GM19397 (cell line): ENCODE data around the gene TBCC.
"Not testable (repeated sequence)": the region's sequence is repeated elsewhere in the genome, so short reads cannot be mapped to it uniquely, and the experiment has no call there.

Source experiments
- ATAC-seq: cut with Tn5 transposase; IDR thresholded peaks from one replicate; pipeline ENCODE4 v1.9.1; 2021; ENCODE audit warnings: mild to moderate bottlenecking, moderate library complexity; ENCODE audit not compliant: unreplicated experiment

The TBCC gene

DNA sequence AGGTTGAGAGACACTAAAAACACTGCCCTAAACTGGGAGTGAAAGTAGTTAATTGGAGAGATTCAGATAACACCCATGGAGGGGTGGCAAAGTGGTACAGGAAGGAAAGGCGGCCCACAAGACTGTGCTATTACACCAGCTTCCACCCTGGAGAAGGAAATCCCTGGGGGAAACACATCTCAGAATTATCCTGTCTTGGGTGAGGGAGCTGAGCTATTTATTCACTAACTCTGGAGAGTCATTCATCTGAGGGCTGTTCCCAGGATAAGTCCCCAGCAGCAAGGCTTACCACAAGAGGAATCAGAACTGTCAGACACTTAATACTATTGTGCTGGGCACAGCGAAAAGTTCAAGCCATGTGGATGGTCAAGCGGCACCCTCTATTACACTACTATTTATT, 9.9 kb downstream of the TBCC start:
- no peak for ATAC-seq

DNA sequence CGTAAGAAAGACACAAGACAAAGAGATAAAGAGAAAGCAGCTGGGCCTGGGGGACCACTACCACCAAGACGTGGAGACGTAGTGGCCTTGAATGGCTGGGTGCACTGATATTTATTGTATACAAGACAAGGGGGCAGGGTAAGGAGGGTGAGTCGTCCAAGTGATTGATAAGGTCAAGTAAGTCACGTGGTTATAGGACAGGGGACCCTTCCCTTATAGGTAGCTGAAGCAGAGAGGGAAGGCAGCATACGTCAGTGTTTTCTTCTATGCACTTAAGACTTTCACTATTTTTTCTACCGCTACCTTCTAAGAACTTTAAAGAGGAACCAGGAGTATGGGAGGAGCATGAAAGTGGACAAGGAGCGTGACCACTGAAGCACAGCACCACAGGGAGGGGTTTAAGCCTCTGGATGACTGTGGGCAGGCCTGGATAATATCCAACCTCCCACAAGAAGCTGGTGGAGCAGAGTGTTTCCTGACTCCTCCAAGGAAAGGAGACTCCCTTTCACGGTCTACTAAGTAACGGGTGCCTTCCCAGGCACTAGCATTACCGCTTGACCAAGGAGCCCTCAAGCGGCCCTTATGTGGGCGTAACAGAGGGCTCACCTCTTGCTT, 11.9 kb downstream of the TBCC start:
- ATAC-seq: not testable (repeated sequence)

GRCh38 chr6:42729731-42730130, 16.2 kb downstream of the TBCC start:
- ATAC-seq: no peak

DNA sequence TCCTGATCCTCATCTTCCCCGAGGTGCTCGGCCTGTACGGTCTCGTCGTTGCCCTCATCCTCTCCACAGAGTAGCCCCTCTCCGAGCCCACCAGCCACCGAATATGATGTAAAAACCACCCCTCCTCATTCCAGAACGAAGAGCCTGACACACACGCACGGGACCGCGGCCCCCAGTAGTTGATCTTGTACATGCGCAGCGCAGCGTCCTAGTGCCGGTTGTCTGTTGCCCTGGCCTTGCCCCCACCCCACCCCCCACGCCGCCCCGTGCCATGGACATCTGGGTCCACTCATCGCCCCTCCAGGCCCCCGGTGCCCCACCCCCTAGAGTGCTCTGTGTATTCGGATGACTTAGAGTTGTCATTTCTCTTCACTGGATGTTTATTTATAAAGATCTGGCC, 18.3 kb downstream of the TBCC start:
- ATAC-seq: no peak

DNA sequence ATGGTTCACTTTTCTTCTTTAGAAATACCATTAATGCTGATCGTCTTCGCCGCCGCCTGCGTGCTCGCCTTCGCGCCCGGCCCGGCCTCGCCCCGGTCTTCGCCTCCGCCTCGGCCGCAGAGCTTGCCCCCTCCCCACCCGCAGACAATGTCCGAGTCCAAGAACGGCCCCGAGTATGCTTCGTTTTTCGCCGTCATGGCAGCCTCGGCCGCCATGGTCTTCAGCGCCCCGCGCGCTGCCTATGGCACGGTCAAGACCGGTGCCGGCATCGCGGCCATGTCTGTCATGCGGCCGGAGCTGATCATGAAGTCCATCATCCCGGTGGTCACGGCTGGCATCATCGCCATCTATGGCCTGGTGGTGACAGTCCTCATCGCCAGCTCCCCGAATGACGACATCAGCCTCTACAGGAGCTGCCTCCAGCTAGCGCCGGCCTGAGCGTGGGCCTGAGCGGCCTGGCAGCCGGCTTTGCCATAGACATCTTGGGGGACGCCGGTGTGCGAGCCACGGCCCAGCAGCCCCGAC, 18.8 kb downstream of the TBCC start:
- peak; percentile 23 for ATAC-seq

DNA sequence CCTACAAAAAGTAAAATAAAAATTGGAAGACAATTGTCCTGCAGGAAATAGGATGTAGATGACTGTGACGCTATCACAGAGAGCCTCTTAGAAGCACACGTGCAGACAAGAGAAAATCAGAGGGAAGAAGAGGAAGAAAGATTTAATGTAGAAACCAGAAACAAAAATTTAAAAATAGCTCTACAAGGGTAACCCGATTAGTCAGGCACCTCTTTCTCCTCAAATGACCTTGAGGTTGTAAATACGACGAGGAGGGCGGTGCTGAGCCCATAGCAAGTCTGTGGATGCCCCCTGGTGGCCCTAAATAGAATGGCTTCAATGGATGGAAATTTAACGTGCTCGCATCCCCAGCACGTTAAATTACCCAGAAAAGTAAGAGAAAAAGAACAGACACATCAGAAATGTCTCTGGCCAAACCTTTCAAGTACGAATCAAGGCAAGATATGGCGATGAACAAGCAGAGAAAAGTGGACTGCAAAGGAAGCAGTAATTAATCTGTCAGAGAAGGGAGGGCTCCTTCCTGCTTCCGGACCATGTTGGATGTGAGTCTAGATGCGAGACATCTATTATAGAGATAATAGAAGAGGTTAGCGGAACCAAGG, 19.3 kb downstream of the TBCC start:
- ATAC-seq: peak; percentile 72

- ATAC-seq: no peak
Observed at GRCh38 chr6:42726026-42726425, 19.9 kb downstream of the TBCC start.

GRCh38 chr6:42724825-42725224, 21.1 kb downstream of the TBCC start:
- ATAC-seq: no peak

- ATAC-seq: no peak
Observed at GRCh38 chr6:42722497-42722896, 23.4 kb downstream of the TBCC start, which contains the start of gene PRPH2. PRPH2 (minus strand) TSS chr6:42722597; CDS start chr6:42722334, 263 bp downstream.

DNA sequence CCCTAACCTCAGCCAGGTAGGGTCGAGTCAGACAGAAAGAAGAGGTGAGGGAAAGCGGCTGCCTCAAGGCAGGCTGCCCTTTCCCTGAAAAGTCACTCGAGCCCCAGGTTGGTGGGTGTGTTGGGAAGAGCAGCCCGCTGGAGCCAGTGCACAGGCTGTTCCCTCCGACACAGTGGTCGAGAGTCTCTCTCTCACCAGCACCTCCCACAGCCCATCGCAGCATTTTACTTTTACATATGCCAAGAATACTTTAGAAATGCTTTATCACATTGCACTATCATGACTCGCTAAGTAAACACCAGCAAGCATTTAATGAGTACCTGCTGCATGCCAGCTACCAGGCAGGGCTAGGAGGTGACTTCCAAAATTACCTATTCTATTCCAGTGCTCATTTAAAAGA, 25.2 kb downstream of the TBCC start:
- no peak for ATAC-seq

GRCh38 chr6:42715871-42716270, 30.0 kb downstream of the TBCC start:
- no peak for ATAC-seq

DNA sequence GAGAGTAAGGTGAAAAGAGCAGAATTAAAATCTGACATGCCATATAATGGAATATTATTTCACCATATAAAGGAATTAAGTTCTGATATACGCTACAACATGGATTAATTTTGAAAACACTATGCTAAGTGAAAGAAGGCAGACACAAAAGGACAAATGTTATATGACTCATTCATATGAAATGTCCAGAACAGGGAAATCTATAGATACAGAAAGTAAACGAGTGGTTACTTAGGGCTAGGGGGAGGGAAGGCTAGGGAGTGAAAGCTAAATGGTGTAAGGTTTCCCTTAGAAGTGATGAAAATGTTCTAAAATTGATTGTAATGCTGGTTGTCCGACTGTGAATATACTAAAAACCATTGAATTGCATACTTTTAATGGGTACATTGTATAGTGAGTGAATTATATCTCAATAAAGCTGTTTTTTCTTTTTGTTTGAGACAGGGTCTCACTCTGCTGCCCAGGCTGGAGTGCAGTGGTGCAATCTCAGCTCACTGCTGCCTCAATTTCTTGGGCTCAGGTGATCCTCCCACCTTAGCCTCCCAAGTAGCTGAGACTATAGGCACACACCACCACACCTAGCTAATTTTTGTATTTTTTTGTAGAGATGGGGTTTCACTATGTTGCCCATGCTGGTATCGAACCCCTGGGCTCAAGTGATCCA, 31.7 kb downstream of the TBCC start:
- ATAC-seq: no peak

- ATAC-seq: no peak
Observed at GRCh38 chr6:42711930-42712329, 34.0 kb downstream of the TBCC start.

DNA sequence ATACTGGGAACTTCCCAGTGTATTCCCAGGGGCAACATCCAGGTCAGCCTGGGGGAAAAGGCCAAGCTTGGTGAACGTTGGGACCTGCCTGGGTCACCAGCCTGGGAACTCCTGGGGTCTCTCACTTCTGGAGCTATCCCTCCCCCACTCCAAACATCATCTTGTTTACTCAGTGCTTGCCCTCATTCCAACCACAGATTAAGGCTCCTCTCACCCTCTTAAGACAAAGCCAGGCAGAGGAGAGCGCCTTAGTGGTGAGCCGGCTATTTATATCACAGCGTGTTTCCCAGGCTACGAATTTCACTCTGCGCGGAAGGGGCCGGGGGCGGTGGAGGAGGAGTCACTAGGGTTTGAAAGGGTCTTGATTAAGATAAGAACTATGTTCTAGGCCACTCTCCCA, 35.6 kb downstream of the TBCC start:
- ATAC-seq: no peak

DNA sequence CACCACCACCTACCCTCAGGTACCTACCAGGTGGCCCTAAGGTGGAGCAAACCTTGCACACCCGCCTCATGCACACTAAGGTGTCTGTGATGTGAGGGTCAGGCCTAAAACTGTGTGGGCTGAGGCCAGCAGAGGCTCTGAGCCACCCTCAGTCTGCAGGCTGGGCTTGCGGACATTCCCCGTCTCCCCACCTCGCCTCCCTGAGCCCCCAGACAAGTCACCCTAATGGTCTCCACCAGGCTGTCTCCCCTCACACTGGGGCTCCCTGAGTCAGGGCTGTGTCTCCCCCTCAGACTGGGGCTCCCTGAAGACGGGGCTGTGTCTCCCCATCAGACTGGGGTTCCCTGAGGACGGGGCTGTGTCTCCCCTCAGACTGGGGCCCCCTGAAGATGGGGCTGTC, 36.0 kb downstream of the TBCC start:
- ATAC-seq: no peak

DNA sequence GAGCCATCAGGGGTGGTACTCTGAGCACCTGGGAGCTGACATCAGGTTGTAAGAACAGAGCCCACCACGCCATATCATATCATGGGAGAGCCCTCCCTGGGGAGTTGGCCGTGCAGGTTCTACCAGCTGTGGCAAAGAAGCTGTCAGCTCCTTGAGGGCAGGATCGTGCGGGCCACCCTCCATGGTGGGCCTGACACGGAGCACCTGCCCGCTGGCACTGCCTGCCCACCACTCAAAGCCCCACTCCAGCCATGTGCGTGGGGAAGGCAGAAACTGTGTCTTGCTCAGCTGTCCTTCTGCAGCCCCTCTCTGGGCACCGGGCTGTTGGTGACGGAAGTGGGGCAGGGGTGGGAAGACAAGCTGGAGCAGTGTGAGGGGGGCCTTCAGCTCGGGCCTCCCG, 37.8 kb downstream of the TBCC start:
- no peak for ATAC-seq

GRCh38 chr6:42707595-42707994, 38.3 kb downstream of the TBCC start:
- no peak for ATAC-seq

DNA sequence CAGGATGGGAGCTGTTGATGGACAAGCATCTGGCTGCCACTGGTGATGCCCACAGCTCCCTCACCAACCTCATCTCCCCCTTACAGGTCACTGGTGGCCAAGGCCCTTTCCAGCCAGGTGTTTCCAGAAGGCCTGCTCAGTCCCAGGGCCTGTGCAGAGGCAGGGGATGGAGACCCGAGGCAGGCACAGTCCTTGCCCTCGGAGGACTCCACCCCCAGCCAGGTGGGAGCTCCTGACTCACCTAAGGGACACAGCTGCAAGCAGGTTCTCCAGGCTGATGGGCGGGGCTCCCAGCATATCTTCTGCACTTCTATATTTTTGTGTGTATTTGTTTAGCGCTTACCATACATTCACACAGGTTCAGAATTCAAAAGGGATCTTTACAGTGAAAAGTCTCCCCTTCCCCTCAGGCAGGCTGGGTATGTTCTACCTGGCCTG, 40.9 kb downstream of the TBCC start:
- ATAC-seq: no peak

DNA sequence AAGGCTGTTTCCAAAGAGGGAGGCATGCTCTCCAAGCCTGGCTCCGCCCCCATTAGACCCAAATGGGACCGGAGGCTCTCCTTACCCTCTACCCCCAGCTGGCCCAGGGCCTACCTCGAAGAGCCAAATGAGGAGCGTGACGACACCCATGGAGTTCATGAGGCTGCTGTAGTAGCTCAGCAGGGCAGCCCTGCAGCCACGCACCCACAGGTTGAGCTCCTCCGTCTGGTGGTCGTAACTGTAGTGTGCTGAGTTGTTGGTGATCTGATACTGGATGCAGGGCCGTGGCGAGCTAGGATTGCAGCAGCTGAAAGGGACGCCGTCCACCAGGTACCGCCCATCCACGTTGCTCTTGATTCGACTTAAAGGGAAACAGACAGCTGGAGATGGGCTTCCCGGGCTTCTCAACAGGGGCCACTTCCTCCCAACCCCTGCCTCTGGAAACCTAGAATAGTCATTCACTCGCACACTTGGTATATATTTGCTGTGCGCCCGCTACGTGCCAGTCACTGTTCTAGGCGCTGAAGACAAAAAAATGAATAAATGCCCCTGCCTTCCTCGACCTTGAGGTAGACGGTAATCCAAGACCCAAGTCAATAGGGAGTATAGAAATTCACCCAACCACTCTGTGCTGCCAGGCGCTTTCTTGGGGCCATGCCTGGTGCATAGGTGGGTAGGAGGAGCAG, 41.5 kb downstream of the TBCC start:
- no peak for ATAC-seq

DNA sequence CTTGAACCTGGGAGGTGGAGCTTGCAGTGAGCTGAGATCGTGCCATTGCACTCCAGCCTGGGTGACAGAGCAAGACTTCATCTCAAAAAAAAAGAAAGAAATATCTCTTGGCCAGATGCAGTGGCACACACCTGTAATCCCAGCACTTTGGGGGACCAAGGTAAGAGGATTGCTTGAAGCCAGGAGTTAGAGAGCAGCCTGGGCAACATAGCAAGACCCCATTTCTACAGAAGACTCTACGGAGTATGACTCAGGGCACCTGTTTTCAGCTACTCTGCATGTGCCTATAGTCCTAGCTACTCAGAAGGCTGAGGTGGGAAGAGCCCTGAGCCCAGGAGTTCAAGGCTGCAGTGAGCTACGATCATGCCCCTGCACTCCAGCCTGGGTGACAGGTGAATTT, 43.1 kb downstream of the TBCC start:
- ATAC-seq: not testable (repeated sequence)

DNA sequence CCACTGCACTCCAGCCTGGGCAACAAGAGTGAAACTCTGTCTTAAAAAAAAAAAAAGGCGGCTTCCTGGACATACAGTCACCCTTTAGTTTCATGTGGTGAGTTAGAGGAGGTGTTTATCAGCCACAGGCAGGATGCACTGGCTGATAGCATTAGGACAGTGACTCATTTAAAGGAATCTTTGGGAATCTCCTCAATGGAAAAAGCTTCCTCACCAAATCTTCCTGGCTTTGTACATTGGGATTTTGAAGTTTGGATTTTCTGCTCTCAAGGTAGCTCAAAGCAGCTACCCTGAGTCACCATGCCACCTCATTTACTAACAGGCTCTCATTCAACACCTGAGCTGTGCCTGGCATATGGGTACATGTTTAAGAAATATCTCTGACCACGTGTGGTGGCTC, 43.7 kb downstream of the TBCC start:
- ATAC-seq: no peak

- no peak for ATAC-seq
Observed at GRCh38 chr6:42698217-42698616, 47.7 kb downstream of the TBCC start.
